WTC11 (cell line): ENCODE results near the gene NEDD4. TPM values are rescaled to one million over a fixed set of nuclear protein-coding genes. Genes with fewer than 3 reads are reported as not detected.

ENCODE experiments used
- ATAC-seq: fragments of 200-7000 bp; cut with Tn5 transposase; 2 replicates; pipeline ENCODE4 v1.10.0; 2021; ENCODE audit warnings: mild to moderate bottlenecking, moderate library complexity
- CTCF ChIA-PET: fragments of 300-600 bp; sonication (Branson Sonifier 250); formaldehyde crosslinking; loops from one replicate; lab custom pipeline; 2021; ENCODE audit warnings: antibody characterized with exemption; lab: Charles Lee
- POLR2A ChIA-PET: fragments of 350-600 bp; sonication (Branson Sonifier 250); formaldehyde crosslinking; loops from one replicate; lab custom pipeline; 2021; ENCODE audit warnings: antibody characterized with exemption; lab: Charles Lee
- DNase-seq: peaks from one replicate; pipeline ENCODE4 v3.0.0; 2021; ENCODE audit warnings: low spot score
- H3K27ac Mint-ChIP-seq: 2 replicates; pipeline ENCODE4 v1.8.0; 2021; ENCODE audit warnings: mixed read lengths
- H3K27me3 Mint-ChIP-seq: 2 replicates; pipeline ENCODE4 v1.8.0; 2021; ENCODE audit warnings: low read depth, mild to moderate bottlenecking, moderate library complexity, mixed read lengths
- H3K36me3 Mint-ChIP-seq: 2 replicates; pipeline ENCODE4 v1.8.0; 2021; ENCODE audit warnings: mixed read lengths
- H3K4me1 Mint-ChIP-seq: 2 replicates; pipeline ENCODE4 v1.8.0; 2022; ENCODE audit warnings: mixed read lengths
- H3K4me3 Mint-ChIP-seq: 2 replicates; pipeline ENCODE4 v1.8.0; 2021; ENCODE audit warnings: mild to moderate bottlenecking, moderate library complexity, mixed read lengths
- H3K9me3 Mint-ChIP-seq: 2 replicates; pipeline ENCODE4 v1.8.0; 2021; ENCODE audit warnings: mixed read lengths
- CBFB ChIP-seq: sonication (generic); formaldehyde crosslinking; IDR thresholded peaks from 2 replicates; pipeline ENCODE4 v1.8.1; 2022; ENCODE audit warnings: mild to moderate bottlenecking, low read depth, missing genetic modification reagents
- FOXJ3 ChIP-seq: sonication (generic); formaldehyde crosslinking; IDR thresholded peaks from 2 replicates; pipeline ENCODE4 v1.9.0; 2021; ENCODE audit warnings: missing genetic modification reagents, mild to moderate bottlenecking, borderline replicate concordance
- GTF2I ChIP-seq: fragments of 250-450 bp; sonication (Bioruptor Pico); conservative IDR thresholded peaks from 2 replicates; pipeline ENCODE4 v1.4.0; 2021; ENCODE audit warnings: mild to moderate bottlenecking
- HMGA2 ChIP-seq: fragments of 250-450 bp; sonication (Bioruptor Pico); IDR thresholded peaks from 2 replicates; pipeline ENCODE4 v1.4.0; 2021; ENCODE audit warnings: mild to moderate bottlenecking, moderate library complexity
- MXD4 ChIP-seq: fragments of 250-450 bp; sonication (Bioruptor Pico); IDR thresholded peaks from 2 replicates; pipeline ENCODE4 v1.8.0; 2021; ENCODE audit warnings: mild to moderate bottlenecking, moderate library complexity, borderline replicate concordance
- MYBL2 ChIP-seq: sonication (generic); formaldehyde crosslinking; IDR thresholded peaks from 2 replicates; pipeline ENCODE4 v1.8.1; 2023; ENCODE audit warnings: mild to moderate bottlenecking, moderate library complexity, missing genetic modification reagents
- NFATC4 ChIP-seq: fragments of 250-450 bp; sonication (Bioruptor Pico); IDR thresholded peaks from 2 replicates; pipeline ENCODE4 v1.9.0; 2021; ENCODE audit warnings: mild to moderate bottlenecking
- TCF7 ChIP-seq: sonication (generic); formaldehyde crosslinking; IDR thresholded peaks from 2 replicates; pipeline ENCODE4 v1.8.0; 2022; ENCODE audit warnings: mild to moderate bottlenecking, low read depth, missing genetic modification reagents, moderate library complexity
- TEAD4 ChIP-seq: sonication (generic); formaldehyde crosslinking; IDR thresholded peaks from 2 replicates; pipeline ENCODE4 v1.8.0; 2022; ENCODE audit warnings: mild to moderate bottlenecking, missing genetic modification reagents
- TP53 ChIP-seq: sonication (generic); formaldehyde crosslinking; IDR thresholded peaks from 2 replicates; pipeline ENCODE4 v1.8.1; 2023; ENCODE audit warnings: mild to moderate bottlenecking, missing genetic modification reagents
- ZNF416 ChIP-seq: fragments of 250-450 bp; sonication (Bioruptor Pico); IDR thresholded peaks from 2 replicates; pipeline ENCODE4 v1.9.0; 2021; ENCODE audit warnings: mild to moderate bottlenecking, inconsistent platforms
- ZNF423 ChIP-seq: fragments of 250-450 bp; sonication (Bioruptor Pico); IDR thresholded peaks from 2 replicates; pipeline ENCODE4 v2.1.2; 2022; ENCODE audit warnings: mild to moderate bottlenecking, moderate library complexity
- total RNA-seq: library from RNA; stranded (reverse); gene quantifications from 3 replicates; pipeline ENCODE4 v1.2.3, GENCODE V29; 2021
- TF ChIP-seq, protein P1 (sequence below): sonication (generic); formaldehyde crosslinking; IDR thresholded peaks from 2 replicates; pipeline ENCODE4 v1.8.0; 2023; ENCODE audit warnings: mild to moderate bottlenecking, missing genetic modification reagents
- TF ChIP-seq, protein P2 (sequence below): sonication (generic); formaldehyde crosslinking; IDR thresholded peaks from 2 replicates; pipeline ENCODE4 v1.8.0; 2023; ENCODE audit warnings: missing genetic modification reagents
- TF ChIP-seq, protein P3 (sequence below): fragments of 250-450 bp; sonication (Bioruptor Pico); IDR thresholded peaks from 2 replicates; pipeline ENCODE4 v1.9.0; 2021; ENCODE audit warnings: mild to moderate bottlenecking, borderline replicate concordance
- TF ChIP-seq, protein P4 (sequence below): sonication (generic); formaldehyde crosslinking; IDR thresholded peaks from 2 replicates; pipeline ENCODE4 v1.8.1; 2022; ENCODE audit warnings: low read depth, missing genetic modification reagents, borderline replicate concordance
- TF ChIP-seq, protein P5 (sequence below): fragments of 250-450 bp; sonication (Bioruptor Pico); IDR thresholded peaks from 2 replicates; pipeline ENCODE4 v1.9.0; 2021; ENCODE audit warnings: mild to moderate bottlenecking
- TF ChIP-seq, protein P6 (sequence below): sonication (generic); formaldehyde crosslinking; IDR thresholded peaks from 2 replicates; pipeline ENCODE4 v1.8.1; 2023; ENCODE audit warnings: mild to moderate bottlenecking, missing genetic modification reagents
- TF ChIP-seq, protein P7 (sequence below): sonication (generic); formaldehyde crosslinking; IDR thresholded peaks from 2 replicates; pipeline ENCODE4 v1.8.0; 2022; ENCODE audit warnings: mild to moderate bottlenecking, missing genetic modification reagents
- TF ChIP-seq, protein P8 (sequence below): sonication (generic); formaldehyde crosslinking; IDR thresholded peaks from 2 replicates; pipeline ENCODE4 v1.8.1; 2023; ENCODE audit warnings: mild to moderate bottlenecking, moderate library complexity, missing genetic modification reagents

NEDD4 gene
- total RNA-seq, 1 experiment from 2014 or later = 4.5 TPM

DNA sequence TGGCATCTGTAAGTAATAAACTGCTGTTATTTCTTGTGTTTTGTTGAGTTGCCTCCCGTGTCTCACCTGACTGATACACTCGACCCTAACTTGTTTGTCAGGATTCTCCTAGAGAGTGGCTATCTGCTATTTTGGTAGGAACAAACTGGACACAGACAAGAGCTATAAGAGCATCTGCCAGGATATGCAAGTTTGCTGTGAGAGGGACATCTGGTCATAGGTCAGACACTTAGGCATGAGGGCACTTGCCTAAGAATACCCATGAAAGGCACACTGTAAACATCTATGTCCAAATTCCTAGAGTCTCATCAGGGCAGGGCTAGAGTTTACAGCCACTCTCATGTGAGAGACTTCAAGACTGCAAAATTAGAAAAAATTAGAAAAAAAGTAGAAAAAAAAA lies 32.5 kb downstream of the NEDD4 start:
- CTCF ChIA-PET = no interaction called here
- H3K36me3 Mint-ChIP-seq = no peaks in the 10 kb centered on the region
- POLR2A ChIA-PET = no interaction called here
- no peak for DNase-seq
- H3K27me3 Mint-ChIP-seq = no peaks in the 10 kb centered on the region
- H3K4me3 Mint-ChIP-seq = no peak overlapping the region
- TF ChIP-seq, protein P1, sequence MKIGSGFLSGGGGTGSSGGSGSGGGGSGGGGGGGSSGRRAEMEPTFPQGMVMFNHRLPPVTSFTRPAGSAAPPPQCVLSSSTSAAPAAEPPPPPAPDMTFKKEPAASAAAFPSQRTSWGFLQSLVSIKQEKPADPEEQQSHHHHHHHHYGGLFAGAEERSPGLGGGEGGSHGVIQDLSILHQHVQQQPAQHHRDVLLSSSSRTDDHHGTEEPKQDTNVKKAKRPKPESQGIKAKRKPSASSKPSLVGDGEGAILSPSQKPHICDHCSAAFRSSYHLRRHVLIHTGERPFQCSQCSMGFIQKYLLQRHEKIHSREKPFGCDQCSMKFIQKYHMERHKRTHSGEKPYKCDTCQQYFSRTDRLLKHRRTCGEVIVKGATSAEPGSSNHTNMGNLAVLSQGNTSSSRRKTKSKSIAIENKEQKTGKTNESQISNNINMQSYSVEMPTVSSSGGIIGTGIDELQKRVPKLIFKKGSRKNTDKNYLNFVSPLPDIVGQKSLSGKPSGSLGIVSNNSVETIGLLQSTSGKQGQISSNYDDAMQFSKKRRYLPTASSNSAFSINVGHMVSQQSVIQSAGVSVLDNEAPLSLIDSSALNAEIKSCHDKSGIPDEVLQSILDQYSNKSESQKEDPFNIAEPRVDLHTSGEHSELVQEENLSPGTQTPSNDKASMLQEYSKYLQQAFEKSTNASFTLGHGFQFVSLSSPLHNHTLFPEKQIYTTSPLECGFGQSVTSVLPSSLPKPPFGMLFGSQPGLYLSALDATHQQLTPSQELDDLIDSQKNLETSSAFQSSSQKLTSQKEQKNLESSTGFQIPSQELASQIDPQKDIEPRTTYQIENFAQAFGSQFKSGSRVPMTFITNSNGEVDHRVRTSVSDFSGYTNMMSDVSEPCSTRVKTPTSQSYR = no peak
- TF ChIP-seq FOXJ3 (no peak), CBFB (CRISPR knock-in tag) (no peak), TEAD4 (CRISPR knock-in tag) (no peak), GTF2I (CRISPR knock-in tag) (no peak), TP53 (CRISPR knock-in tag) (no peak), HMGA2 (CRISPR knock-in tag) (no peak), ZNF416 (no peak), MXD4 (CRISPR knock-in tag) (no peak), TCF7 (no peak), ZNF423 (CRISPR knock-in tag) (no peak), NFATC4 (CRISPR knock-in tag) (no peak), MYBL2 (no peak)
- TF ChIP-seq, protein P2, sequence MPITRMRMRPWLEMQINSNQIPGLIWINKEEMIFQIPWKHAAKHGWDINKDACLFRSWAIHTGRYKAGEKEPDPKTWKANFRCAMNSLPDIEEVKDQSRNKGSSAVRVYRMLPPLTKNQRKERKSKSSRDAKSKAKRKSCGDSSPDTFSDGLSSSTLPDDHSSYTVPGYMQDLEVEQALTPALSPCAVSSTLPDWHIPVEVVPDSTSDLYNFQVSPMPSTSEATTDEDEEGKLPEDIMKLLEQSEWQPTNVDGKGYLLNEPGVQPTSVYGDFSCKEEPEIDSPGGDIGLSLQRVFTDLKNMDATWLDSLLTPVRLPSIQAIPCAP (CRISPR knock-in tag) = no peak
- TF ChIP-seq, protein P3, sequence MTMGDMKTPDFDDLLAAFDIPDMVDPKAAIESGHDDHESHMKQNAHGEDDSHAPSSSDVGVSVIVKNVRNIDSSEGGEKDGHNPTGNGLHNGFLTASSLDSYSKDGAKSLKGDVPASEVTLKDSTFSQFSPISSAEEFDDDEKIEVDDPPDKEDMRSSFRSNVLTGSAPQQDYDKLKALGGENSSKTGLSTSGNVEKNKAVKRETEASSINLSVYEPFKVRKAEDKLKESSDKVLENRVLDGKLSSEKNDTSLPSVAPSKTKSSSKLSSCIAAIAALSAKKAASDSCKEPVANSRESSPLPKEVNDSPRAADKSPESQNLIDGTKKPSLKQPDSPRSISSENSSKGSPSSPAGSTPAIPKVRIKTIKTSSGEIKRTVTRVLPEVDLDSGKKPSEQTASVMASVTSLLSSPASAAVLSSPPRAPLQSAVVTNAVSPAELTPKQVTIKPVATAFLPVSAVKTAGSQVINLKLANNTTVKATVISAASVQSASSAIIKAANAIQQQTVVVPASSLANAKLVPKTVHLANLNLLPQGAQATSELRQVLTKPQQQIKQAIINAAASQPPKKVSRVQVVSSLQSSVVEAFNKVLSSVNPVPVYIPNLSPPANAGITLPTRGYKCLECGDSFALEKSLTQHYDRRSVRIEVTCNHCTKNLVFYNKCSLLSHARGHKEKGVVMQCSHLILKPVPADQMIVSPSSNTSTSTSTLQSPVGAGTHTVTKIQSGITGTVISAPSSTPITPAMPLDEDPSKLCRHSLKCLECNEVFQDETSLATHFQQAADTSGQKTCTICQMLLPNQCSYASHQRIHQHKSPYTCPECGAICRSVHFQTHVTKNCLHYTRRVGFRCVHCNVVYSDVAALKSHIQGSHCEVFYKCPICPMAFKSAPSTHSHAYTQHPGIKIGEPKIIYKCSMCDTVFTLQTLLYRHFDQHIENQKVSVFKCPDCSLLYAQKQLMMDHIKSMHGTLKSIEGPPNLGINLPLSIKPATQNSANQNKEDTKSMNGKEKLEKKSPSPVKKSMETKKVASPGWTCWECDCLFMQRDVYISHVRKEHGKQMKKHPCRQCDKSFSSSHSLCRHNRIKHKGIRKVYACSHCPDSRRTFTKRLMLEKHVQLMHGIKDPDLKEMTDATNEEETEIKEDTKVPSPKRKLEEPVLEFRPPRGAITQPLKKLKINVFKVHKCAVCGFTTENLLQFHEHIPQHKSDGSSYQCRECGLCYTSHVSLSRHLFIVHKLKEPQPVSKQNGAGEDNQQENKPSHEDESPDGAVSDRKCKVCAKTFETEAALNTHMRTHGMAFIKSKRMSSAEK (CRISPR knock-in tag) = no peak
- TF ChIP-seq, protein P4, sequence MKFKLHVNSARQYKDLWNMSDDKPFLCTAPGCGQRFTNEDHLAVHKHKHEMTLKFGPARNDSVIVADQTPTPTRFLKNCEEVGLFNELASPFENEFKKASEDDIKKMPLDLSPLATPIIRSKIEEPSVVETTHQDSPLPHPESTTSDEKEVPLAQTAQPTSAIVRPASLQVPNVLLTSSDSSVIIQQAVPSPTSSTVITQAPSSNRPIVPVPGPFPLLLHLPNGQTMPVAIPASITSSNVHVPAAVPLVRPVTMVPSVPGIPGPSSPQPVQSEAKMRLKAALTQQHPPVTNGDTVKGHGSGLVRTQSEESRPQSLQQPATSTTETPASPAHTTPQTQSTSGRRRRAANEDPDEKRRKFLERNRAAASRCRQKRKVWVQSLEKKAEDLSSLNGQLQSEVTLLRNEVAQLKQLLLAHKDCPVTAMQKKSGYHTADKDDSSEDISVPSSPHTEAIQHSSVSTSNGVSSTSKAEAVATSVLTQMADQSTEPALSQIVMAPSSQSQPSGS (CRISPR knock-in tag) = no peak
- TF ChIP-seq, protein P5, sequence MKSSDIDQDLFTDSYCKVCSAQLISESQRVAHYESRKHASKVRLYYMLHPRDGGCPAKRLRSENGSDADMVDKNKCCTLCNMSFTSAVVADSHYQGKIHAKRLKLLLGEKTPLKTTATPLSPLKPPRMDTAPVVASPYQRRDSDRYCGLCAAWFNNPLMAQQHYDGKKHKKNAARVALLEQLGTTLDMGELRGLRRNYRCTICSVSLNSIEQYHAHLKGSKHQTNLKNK (CRISPR knock-in tag) = no peak
- TF ChIP-seq, protein P6, sequence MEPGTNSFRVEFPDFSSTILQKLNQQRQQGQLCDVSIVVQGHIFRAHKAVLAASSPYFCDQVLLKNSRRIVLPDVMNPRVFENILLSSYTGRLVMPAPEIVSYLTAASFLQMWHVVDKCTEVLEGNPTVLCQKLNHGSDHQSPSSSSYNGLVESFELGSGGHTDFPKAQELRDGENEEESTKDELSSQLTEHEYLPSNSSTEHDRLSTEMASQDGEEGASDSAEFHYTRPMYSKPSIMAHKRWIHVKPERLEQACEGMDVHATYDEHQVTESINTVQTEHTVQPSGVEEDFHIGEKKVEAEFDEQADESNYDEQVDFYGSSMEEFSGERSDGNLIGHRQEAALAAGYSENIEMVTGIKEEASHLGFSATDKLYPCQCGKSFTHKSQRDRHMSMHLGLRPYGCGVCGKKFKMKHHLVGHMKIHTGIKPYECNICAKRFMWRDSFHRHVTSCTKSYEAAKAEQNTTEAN (CRISPR knock-in tag) = no peak
- TF ChIP-seq, protein P7, sequence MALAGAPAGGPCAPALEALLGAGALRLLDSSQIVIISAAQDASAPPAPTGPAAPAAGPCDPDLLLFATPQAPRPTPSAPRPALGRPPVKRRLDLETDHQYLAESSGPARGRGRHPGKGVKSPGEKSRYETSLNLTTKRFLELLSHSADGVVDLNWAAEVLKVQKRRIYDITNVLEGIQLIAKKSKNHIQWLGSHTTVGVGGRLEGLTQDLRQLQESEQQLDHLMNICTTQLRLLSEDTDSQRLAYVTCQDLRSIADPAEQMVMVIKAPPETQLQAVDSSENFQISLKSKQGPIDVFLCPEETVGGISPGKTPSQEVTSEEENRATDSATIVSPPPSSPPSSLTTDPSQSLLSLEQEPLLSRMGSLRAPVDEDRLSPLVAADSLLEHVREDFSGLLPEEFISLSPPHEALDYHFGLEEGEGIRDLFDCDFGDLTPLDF (CRISPR knock-in tag) = no peak
- TF ChIP-seq, protein P8, sequence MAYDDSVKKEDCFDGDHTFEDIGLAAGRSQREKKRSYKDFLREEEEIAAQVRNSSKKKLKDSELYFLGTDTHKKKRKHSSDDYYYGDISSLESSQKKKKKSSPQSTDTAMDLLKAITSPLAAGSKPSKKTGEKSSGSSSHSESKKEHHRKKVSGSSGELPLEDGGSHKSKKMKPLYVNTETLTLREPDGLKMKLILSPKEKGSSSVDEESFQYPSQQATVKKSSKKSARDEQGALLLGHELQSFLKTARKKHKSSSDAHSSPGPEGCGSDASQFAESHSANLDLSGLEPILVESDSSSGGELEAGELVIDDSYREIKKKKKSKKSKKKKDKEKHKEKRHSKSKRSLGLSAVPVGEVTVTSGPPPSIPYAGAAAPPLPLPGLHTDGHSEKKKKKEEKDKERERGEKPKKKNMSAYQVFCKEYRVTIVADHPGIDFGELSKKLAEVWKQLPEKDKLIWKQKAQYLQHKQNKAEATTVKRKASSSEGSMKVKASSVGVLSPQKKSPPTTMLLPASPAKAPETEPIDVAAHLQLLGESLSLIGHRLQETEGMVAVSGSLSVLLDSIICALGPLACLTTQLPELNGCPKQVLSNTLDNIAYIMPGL (CRISPR knock-in tag) = no peak
- no peak overlapping the region for H3K27ac Mint-ChIP-seq
- H3K4me1 Mint-ChIP-seq = 0 out of 2 replicates have a peak, but pooled peaks cover 3% of the 10 kb centered on the region
- no peaks in the 10 kb centered on the region for H3K9me3 Mint-ChIP-seq
- no peak for ATAC-seq
